IPS-18c (cell line): ENCODE data around the gene ADO.
A peak's percentile ranks its signal among the peaks of the same experiment; 100 is the strongest.
"Not testable (repeated sequence)": the region's sequence is repeated elsewhere in the genome, so short reads cannot be mapped to it uniquely, and the experiment has no call there.

Experiments used
- H3K4me3 ChIP-seq: 2 replicates; pipeline ENCODE4 v1.7.0; 2013; ENCODE audit warnings: low read depth, mild to moderate bottlenecking, low read length, moderate library complexity; ENCODE audit not compliant: insufficient read depth
- H3K9me3 ChIP-seq: one replicate; pipeline ENCODE4 v1.6.1; 2013; ENCODE audit warnings: mild to moderate bottlenecking, low read length, moderate library complexity; ENCODE audit not compliant: control insufficient read depth, insufficient read depth

The ADO gene

GRCh38 chr10:62804356-62805230, at the start of gene ADO:
TSS of gene ADO (plus strand) at chr10:62804720. CDS start at chr10:62805060, 340 bp downstream.
- Histone ChIP-seq H3K9me3 (no peaks in the 10 kb centered on the region), H3K4me3 (peak within 1 kb of the TSS; percentile 89)

DNA sequence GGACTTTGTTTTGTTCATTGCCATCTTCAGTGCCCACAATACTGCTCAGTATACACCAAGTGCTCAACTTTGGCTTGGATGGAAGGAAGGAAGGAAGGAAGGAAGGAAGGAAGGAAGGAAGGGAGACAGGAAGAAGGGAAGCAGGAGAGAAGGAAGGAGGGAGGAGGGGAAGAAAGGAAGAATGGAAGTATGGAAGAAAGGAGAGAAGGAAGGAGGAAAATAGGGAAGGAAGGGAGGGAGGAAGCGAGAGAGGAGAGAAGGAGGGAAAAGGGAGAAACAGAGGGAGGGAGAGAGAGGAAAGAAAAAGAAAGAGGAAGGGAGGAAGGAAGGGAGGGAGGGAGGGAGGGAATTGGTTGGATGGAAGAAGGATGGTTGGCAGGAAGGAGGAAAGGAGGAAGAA, 49.6 kb upstream of the ADO start:
- no peaks in the 10 kb centered on the region for H3K9me3 ChIP-seq

GRCh38 chr10:62755662-62756653, 48.6 kb upstream of the ADO start:
- no peak overlapping the region for H3K4me3 ChIP-seq
- no peaks in the 10 kb centered on the region for H3K9me3 ChIP-seq

More for the DNA sequence above, 49.6 kb upstream of the ADO start:
- H3K4me3 ChIP-seq, result no peak overlapping the region

GRCh38 chr10:62759599-62760175, 44.8 kb upstream of the ADO start:
- no peaks in the 10 kb centered on the region for H3K9me3 ChIP-seq
- no peak overlapping the region for H3K4me3 ChIP-seq

- Histone ChIP-seq H3K9me3 (no peaks in the 10 kb centered on the region), H3K4me3 (no peak overlapping the region)
Measured at GRCh38 chr10:62760401-62760800, 44.1 kb upstream of the ADO start.

DNA sequence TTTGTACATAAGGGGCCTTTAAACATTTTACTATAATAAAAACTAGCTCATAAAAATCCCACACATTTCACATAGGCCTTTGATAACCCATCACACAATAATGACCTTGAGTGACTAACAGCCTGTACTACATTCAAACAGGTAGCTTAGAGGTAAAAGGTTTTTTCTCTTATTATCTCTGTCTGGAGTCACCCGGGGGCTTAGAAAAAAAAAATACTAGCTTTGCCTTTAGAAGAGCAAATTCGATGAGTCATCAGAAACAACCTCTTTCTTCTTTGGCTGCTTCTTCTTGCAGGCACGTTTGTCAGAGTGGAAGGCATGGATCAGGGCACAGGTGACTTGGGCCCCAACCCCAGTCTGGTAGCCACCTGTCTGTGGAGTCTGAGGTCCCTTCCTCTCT, 43.4 kb upstream of the ADO start:
- Histone ChIP-seq H3K9me3 (no peaks in the 10 kb centered on the region), H3K4me3 (no peak overlapping the region)

- Histone ChIP-seq H3K9me3 (no peaks in the 10 kb centered on the region), H3K4me3 (no peak overlapping the region)
Measured at GRCh38 chr10:62763155-62763554, 41.4 kb upstream of the ADO start.

- Histone ChIP-seq H3K4me3 (no peak overlapping the region), H3K9me3 (no peaks in the 10 kb centered on the region)
Measured at GRCh38 chr10:62764011-62764410, 40.5 kb upstream of the ADO start.

DNA sequence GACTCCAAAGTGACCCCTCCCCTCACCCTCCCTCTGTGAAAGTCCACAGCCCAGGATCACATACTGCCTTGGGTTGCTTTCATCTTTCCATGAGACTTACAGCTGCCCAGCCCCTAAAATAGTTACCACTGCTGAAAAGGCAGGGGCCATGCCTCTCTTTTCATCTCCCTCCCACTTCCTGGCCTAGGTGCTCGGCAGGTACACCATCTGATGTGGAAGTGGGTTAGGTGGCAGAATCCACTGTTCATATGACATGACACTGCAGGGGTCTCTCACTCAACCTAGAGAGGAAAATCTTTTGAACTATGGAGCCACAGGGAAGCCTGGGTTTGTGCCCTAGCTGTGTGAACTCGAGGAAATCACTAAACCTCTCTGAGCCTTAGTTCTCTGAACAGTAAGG, 38.8 kb upstream of the ADO start:
- no peaks in the 10 kb centered on the region for H3K9me3 ChIP-seq
- no peak overlapping the region for H3K4me3 ChIP-seq

DNA sequence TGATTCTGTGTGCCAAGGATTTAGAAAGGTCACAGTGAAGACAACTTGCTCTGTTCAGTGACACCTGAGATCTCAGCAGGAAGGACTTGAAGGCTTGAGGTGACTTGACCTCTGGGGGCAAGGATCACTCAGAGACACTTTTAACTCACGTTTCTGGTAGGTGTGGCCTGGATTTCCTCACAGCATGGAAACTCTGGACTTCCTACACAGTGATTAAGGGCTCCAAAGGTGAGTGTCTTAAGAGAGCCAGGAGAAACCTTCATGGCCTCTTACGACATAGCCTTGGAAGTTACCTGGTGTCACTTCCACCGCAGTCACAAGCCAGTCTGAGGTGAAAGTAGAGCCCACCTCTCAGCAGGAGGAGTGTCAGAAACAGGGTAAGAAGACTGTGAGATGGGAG, 38.1 kb upstream of the ADO start:
- Histone ChIP-seq H3K9me3 (no peaks in the 10 kb centered on the region), H3K4me3 (no peak overlapping the region)

GRCh38 chr10:62769574-62770242, 34.8 kb upstream of the ADO start:
- Histone ChIP-seq H3K9me3 (no peaks in the 10 kb centered on the region), H3K4me3 (no peak overlapping the region)

DNA sequence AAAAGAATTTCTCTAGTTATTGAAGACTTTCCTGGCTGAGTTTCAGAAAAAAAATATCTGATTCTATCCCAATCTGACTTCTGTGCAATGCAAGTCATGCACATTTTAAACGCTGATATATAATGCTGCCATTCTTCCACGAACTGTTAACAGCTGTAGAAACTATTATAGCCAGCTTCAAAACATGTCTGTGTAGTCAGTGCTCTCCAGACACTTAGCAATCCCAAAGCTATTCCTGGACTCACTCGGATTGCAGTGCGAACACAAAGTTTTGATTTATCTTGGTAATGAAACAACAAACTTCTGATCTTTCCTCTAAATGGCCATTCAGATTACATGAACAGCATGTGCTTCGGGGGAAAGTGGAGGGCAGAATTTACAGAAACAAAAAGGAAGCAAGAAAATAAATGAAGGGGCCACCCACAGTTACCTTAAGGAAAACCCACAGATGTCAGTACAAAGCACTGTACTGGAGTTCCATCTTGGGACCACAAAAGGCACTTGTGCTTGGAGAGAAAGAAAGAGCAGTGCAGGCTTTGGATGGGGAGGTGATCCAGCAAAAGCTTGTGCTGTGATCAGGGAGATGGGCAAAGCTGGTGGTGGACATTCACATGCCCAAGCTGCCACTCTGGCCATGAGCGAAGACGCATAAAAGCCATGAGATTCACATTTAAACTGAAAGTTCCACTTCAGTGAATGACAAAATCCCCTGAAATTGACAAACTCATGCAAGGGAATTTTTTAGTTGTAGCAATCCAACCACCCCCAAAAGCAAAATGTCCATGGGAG, 32.1 kb upstream of the ADO start:
- H3K9me3 ChIP-seq, result no peaks in the 10 kb centered on the region

GRCh38 chr10:62778125-62778524, 26.4 kb upstream of the ADO start:
- Histone ChIP-seq H3K9me3 (no peaks in the 10 kb centered on the region), H3K4me3 (no peak overlapping the region)

More for the DNA sequence above, 32.1 kb upstream of the ADO start:
- no peak overlapping the region for H3K4me3 ChIP-seq

DNA sequence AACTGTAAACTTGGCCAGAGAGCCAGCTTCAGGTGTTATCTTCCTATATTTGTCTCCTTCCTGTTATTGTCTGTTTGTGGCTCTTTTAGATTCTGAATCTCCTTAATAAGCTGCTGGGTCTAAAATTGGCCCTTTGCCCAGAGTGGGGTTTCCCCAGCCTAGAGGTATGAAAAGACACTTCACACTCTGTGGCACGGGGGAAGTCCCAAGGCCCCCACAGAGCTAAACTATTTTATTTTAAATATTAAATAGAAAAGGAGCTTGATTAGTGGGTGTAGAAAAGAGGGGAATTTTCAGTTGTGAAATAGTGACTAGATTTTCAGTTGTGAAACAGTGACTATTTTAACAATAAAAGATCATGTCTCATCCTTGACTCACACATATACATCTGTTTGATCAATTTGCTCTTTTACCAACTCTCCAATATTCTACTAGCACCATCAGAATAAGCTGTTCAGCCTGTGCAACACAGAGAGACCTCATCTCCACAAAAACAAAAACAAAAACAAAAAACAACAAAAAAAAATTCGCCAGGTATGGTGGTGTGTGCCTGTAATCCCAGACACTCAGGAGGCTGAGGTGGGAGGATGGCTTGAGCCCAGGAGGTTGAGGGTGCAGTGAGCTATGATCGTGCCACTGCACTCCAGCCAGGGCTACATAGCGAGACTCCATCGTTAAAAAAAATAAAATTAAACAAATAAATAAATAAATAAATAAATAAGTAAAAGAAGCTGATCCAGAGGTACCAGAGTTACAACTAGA, 24.9 kb upstream of the ADO start:
- no peak overlapping the region for H3K4me3 ChIP-seq
- H3K9me3 ChIP-seq, result no peaks in the 10 kb centered on the region

GRCh38 chr10:62784537-62784936, 20.0 kb upstream of the ADO start:
- H3K9me3 ChIP-seq, H3K4me3 ChIP-seq: not testable (repeated sequence)

DNA sequence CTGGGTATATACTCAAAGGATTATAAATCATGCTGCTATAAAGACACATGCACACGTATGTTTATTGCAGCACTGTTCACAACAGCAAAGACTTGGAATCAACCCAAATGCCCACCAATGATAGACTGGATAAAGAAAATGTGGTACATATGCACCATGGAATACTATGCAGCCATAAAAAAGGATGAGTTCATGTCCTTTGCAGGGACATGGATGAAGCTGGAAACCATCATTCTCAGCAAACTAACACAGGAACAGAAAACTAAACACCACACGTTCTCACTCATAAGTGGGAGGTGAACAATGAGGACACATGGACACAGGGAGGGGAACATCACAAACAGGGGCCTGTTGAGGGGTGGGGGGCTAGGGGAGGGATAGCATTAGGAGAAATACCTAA, 16.2 kb upstream of the ADO start:
- H3K4me3 ChIP-seq, H3K9me3 ChIP-seq: not testable (repeated sequence)
